ENCODE data around the gene MSGN1.
"Not testable (repeated sequence)": the region's sequence is repeated elsewhere in the genome, so short reads cannot be mapped to it uniquely, and the experiment has no call there.

MSGN1 gene

DNA sequence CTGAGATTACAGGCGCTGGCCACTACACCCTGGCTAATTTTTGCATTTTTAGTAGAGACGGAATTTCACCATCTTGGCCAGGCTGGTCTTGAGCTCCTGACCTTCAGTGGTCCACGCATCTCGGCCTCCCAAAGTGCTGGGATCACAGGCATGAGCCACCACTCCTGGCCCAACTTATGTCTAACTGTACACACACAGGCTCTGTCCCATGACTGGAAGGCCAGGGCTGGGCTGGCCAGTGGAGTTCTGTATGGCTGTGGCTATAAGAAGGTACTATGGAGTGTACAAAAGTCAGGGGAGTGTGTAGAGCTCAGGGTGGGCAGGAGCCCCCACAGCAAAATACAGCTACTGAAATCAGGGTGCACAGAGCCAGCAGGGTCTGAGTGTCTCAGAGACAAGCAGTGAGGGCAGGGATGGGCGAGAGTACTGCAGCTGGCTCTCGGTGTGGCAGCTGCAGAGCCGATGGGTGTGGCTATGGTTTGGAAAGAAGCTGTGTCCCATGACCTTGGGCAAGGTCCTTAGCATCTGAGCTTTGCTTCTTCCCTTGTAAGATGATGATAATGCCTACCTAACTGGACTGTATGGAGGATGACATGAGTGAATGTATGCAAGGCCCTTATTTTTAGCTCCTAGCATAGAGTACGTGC is 10.4 kb upstream of the MSGN1 start:
- DNase-seq (ENCODE audit: low spot score) = no peak

DNA sequence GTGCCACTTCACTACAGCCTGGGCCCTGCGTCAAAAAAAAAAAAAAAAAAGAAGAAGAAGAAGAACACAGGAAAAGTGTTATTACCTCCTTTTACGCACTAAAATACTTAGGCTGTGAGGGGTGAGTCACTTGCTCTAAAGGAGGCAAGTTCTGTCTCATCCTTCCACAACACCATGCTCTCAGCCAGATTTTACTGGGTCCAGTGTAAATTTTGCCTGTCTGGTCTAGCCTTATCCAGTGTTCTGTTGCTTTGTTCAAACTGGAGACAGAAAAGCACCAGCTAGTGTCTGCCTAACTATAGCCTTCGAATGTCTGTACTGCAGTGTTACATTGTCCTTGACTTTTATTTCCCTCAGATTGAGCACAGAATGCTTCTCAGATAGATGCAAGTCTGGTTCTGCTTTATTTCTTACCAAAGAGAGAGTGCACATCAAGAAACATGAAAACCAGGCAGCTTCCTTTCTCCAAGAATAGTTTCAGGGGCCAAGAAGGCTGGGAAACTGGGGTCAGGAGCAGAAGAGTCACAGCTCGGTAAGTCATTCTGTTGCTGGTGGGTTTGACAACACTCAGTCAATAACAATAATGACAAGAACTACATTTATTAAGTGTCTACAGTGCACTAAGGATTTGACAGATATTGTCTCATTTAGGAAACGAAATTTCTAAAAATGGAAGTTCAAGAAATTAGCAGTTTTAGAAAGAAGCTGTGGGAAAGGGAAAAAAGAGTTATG is 3.1 kb upstream of the MSGN1 start:
- DNase-seq (ENCODE audit: low spot score) = no peak

DNA sequence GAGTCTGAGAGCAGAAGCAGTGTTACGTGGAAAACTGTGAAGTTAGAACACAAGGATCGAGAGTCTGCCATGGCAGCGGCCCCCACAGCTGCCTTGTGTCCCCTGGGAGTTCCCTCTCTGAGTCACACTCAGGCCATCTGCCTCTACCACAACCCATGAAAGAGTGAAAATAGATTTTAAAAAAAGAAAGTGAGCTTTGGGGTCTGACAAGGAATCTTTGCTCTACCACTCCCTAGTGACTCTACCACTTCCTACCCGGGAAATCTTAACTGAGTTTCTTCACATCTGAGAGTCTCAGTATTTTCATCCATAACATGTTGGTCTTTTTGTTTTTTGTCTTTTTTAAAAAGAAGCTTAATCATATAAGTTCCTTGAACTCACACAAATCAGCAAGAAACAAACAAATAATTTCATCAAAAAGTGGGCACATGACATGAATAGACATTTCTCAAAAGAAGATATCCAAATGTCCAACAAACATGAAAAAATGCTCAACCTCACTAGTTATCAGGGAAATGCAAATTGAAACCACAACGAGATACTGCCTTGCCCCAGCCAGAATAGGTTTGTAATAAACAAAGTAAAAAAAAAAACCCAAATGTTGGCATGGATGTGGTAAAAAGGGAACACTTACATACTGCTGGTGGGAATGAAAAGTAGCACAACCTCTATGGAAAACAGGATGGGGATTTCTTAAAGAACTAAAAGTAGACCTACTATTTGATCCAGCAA is 2.4 kb upstream of the MSGN1 start:
- no peak for DNase-seq (ENCODE audit: low spot score)

- DNase-seq (ENCODE audit: low spot score) = no peak
Observed at GRCh38 chr2:17814601-17815000, 1.7 kb upstream of the MSGN1 start.

GRCh38 chr2:17815468-17816184 is 634 bp upstream of the MSGN1 start:
- DNase-seq (ENCODE audit: low spot score) = no peak

DNA sequence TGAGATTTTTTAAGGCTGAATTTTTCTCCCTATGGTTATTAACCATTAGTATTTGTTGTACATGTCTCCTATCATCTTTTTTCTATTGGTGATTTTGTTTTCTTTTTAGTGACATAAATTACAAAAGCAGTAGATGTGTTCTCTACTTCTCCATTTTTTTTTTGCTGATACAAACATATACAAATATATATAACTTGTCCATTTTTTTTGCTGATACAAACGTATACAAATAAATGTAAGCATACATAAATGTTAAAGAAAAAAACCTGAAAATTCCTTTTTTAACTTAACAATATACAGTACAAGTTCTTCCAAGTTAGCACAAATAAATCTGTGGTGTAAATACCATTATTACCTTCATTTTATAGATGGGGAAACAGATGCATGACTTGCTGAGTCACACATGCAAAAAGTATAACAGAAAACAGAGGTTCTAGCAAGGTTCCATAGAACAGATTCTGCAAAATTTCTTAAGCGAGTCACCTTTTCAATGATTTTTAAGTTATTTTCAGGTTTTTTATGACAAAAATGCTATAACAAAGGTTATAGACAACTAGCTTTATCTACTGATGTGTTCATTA is 2.1 kb downstream of the MSGN1 start:
- no peak for DNase-seq (ENCODE audit: low spot score)

DNA sequence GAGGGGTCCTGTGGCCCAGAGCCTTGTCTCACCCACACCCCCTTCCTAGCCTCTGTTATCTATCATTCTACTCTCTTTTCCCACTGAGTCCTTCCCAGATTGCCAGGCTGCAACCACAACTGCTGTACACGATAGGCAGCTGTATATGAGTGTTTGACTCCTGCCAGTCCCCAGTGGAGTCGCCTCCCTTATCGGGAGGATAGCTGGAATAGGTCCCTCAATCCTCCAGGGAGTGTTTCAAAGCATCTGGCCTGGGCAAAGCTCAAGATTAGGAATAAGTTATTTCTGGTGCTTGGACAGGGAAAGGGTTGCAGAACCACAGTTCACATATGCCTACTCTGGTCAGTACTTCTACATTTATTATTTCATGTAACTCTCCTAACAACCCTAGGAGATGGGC is 4.8 kb downstream of the MSGN1 start:
- DNase-seq (ENCODE audit: low spot score) = no peak

GRCh38 chr2:17821535-17822444 is 5.5 kb downstream of the MSGN1 start:
- no peak for DNase-seq (ENCODE audit: low spot score)

DNA sequence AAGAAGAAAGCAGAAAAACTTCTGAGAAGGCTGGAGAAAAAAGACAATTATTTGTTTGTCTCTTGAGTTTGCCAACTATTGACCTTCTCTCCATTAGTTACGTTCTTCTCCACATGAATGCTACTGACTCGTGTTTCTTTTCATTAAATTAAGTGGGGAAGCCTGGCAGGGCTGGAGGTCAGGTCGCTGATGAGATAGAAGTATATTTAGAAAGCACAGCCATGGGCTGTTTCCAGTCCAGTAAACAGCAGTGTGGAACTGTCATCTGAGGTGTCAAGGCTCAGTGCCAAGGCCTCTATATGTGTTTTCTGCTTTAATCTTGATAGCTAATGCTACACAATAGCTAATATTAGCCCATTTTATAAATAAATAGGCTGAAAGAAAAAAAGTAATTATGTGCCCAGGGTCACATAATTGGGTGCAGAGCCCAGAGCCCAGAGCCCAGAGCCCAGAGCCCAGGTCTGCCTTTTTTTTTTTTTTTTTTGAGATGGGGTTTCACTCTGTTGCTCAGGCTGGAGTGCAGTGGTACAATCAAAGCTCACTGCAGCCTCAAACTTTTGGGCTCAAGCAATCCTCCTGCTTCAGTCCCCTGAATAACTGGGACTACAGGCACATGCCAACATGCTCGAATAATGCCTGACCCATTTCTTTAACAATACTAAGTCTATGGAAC is 6.3 kb downstream of the MSGN1 start:
- no peak for DNase-seq (ENCODE audit: low spot score)

GRCh38 chr2:17823646-17824045 is 7.4 kb downstream of the MSGN1 start:
- not testable (repeated sequence) for DNase-seq (ENCODE audit: low spot score)

GRCh38 chr2:17827316-17827715 is 11.1 kb downstream of the MSGN1 start:
- DNase-seq (ENCODE audit: low spot score) = no peak

DNA sequence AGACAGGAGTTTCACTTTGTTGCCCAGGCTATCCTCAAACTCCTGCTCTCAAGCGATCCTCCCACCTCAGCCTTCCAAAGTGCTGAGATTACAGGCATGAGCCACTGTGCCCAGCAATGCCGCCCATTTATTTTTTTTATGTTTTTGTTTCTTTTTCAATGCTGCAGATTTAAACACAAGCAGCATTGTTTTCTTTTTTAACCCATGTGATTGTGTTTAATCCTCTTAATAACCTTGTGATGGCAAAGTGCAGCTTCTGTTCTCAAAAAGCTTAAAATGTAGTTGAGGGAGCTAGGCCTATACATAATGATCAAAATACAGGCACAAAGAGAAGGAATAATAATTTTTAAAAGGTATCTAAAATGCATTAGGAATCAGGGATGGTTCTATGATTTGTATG is 11.5 kb downstream of the MSGN1 start:
- no peak for DNase-seq (ENCODE audit: low spot score)

GRCh38 chr2:17830053-17831034 is 14.1 kb downstream of the MSGN1 start:
- peak; percentile 58 for DNase-seq (ENCODE audit: low spot score)

- DNase-seq (ENCODE audit: low spot score) = no peak
Observed at GRCh38 chr2:17835516-17835915, 19.3 kb downstream of the MSGN1 start.

DNA sequence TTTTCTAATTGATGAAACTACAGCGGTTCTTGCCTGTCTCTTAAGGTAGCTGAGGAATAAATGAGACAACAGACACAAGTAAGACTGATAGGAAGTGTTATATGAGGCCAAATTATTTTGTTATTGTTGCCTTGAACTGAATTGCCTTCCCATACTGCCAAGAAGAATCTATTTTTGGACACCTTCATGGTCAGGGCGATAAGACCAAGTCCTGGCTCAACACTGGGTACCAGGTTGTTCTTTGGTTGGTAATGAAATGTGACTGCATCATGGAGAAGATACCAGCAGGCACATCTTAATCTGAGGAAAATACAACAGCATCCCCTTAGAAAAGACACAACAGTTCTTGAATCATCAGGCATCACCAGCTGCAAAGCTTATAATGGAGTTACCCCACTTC is 23.7 kb downstream of the MSGN1 start:
- DNase-seq (ENCODE audit: low spot score) = no peak

GRCh38 chr2:17843457-17843856 is 27.2 kb downstream of the MSGN1 start:
- DNase-seq (ENCODE audit: low spot score) = no peak

DNA sequence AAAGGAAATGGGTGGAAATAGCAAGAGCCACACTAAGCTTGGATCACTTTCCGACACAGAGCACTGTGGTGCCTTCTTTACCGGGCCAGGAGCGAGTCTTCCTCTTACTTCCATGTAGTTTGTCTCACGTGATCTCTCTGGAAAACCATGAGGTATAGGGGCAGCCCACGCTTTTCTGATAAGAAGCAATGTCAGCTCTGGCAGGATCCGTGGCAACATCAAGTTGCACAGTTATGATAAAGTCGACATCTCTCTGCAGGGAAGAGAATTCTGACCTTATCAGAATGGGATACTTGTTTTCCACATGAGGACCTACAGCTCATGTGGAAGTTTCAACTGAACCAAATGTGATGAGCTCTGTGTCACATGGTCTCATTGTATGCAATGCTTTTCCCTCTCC is 29.5 kb downstream of the MSGN1 start:
- no peak for DNase-seq (ENCODE audit: low spot score)

DNA sequence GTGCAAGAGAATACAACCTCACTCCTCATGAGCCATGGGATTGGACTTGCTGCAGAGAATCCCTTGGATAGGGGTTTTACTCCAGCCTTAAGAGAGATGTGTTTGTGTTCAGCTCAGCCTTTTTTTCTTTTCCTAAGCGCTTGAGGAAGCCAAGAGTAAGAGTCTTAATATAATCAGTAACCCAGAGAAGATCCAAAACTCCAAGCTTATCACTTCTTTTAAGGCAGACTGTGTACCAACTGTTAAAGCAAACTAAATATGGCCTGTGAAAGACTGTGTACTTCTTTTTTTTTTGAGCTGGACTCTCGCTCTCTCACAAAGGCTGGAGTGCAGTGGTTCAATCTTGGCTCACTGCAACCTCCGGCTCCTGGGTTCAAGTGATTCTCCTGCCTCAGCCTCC is 30.4 kb downstream of the MSGN1 start:
- no peak for DNase-seq (ENCODE audit: low spot score)

GRCh38 chr2:17847236-17847635 is 31.0 kb downstream of the MSGN1 start:
- no peak for DNase-seq (ENCODE audit: low spot score)
